HG03520 (cell line): ENCODE results near the gene SPATA20.

Experiments used
- ATAC-seq: cut with Tn5 transposase; IDR thresholded peaks from one replicate; pipeline ENCODE4 v1.9.1; 2021; ENCODE audit warnings: mild to moderate bottlenecking, moderate library complexity; ENCODE audit not compliant: unreplicated experiment

The SPATA20 gene

DNA sequence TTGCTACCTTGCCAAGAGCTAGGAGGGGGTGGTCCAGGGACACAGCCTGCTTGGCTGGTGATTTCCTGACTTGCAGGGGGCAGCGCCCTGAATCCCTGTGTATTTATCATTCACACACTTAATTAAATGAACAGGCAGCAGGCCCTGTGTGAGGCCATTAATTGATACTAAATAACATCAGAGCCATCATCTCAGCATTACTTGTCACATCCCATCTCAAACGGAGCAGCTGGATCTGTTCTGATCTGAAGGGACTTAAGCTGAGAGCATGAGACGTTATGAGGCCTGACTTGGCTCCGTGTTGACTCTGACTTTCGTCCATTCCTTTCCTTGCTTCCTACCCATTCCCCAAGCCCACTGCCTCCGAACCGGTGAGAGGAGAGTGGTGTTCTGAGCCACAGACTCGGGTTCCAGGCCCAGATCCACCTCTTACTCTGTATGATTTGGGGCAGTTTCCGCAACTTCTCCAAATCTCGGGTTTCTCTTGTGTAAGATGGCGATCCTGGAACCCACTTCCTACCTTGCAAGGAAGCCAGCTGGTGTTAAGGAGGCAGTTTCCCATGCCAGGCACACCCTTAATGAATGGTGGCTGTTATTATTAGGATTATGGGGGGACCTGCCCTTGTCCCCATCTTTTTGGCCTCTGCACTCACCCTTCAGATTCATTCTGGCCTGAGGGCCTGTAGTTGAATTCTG, 47.3 kb downstream of the SPATA20 start:
- ATAC-seq = no peak

DNA sequence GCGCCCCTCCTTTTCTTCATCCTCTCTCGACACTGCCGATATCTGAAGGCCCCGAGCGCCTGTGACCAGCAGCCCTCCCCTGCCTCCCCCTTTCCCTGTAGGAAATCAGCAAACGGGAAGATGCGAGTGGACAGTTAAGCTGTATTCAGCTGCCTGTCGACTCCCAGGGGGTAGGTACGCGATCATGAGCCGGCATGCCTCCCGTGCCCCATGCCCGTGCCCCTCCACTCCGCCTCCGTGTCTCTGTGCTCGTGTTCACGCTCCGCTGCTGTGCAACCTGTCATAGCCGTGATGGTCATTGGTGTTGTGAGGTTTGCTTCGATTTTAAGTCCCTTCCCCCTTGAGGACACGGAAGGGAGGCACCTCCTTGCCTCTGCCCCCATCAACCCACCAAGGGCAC, 47.9 kb downstream of the SPATA20 start:
- no peak for ATAC-seq

DNA sequence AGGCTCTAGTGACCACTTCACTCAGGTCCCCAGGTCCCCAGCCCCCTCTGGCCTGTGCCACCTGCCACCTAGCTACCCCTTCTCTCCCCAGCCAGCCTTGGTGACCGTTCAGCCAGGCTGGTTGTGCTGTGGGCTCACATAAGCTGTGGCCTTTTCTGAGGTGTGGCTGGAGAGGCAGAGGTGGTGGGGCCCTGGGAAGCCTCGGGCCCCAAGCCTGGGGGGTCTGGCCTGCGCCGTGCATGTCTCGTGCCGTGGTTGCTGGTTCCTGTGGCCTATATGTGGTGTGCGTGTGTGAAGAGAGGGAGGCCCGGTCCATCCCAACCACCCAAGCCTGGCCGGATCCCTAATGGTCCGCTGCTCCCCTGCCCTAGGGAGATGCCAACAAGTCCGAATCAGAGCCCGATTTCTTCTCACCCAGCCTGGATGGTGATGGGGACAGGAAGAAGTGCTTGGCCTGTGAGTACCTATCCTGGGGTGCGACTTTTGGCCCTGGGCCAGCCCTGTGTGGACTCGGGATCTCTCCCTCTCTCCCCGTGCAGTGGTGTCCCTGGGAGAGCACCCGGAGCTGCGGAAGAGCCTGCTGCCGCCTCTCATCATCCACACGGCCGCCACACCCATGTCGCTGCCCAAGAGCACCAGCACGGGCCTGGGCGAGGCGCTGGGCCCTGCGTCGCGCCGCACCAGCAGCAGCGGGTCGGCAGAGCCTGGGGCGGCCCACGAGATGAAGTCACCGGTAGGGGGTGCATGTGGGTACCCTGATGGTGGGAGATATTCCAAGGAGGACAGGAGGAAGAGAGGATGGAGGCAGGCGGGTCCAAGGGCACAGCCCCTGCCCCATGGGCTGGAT, 49.4 kb downstream of the SPATA20 start:
- ATAC-seq = no peak

DNA sequence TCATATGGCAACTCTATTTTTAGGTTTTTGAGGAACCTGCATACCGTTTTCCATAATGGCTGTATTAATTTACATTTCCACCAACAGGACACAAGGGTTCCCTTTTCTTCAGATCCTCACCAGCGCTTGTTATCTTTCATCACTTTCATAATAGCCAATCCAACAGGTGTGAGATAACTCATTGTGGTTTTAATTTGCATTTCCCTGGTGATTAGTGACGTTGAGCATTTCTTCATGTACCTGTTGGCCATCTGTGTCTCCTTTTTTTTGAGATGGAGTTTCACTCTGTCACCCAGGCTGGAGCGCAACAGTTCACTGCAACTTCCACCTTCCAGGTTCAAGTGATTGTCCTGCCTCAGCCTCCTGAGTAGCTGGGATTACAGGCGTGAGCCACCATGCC, 51.5 kb downstream of the SPATA20 start:
- ATAC-seq = no peak

DNA sequence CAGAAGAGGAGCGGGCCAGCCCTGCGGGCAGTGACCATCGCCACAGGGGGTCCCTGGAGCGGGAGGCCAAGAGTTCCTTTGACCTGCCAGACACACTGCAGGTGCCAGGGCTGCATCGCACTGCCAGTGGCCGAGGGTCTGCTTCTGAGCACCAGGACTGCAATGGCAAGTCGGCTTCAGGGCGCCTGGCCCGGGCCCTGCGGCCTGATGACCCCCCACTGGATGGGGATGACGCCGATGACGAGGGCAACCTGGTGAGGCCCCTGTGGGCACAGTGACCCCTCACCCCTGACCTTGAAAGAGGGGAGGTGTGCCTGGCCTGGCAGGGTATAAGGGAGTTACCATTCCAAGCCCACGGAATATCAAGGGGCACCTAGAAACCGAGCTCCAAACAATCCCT, 52.6 kb downstream of the SPATA20 start:
- no peak for ATAC-seq

DNA sequence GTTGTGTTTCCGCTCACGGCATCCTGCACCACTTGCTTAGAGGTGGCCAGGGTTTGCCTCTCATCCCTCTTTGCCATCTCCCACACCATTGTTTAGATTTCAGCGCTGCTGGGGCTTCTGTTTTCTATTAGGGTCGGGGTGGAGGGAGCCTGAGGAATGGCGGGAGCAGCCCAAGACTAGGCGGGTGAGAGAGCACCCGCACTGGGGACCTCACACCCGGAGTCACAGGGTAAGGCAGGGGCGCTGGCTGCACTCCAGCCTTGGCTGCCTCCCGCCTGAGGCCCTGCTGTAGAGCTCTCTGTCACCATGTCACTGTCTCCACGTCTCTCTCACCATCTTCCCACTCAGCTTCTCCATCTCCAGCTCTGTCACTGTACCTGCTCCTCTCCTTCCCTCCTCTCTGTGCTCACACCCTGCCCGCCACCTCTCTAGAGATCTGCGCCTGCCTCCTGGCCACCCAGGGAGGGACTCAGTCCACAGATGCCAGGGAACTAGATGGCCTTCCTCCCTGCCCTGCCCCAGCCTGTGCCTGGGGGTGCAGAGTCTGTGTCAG, 54.9 kb downstream of the SPATA20 start:
- no peak for ATAC-seq

DNA sequence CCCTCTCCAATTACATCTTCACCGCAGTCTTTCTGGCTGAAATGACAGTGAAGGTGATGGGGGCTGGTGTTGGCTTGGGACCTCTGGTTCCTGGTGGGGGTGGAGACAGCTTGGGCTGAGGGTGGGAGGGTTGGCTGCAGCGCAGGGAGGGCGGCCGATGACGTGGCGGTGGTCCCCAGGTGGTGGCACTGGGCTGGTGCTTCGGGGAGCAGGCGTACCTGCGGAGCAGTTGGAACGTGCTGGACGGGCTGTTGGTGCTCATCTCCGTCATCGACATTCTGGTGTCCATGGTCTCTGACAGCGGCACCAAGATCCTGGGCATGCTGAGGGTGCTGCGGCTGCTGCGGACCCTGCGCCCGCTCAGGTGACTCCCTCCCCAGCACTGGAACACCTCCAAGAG, 55.9 kb downstream of the SPATA20 start:
- ATAC-seq = no peak

DNA sequence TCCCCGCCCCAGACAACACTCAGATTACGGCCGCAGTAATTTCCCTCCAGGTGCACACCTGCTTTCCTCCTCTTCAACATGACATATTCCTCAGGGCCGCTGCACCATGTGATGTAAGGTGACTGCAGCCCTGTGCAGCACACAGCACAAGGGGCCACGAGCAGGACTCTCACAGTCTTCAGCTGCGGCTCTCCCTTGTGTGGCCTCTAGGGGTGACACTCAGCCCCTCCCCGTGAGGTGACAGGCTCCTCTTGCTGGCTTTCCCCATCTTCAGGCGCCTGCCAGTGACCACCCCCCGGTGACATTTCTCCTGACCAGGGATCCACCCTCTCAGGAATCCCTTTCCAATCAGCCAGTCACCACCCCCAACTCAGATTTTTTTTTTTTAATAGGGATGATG, 56.4 kb downstream of the SPATA20 start:
- ATAC-seq = no peak

DNA sequence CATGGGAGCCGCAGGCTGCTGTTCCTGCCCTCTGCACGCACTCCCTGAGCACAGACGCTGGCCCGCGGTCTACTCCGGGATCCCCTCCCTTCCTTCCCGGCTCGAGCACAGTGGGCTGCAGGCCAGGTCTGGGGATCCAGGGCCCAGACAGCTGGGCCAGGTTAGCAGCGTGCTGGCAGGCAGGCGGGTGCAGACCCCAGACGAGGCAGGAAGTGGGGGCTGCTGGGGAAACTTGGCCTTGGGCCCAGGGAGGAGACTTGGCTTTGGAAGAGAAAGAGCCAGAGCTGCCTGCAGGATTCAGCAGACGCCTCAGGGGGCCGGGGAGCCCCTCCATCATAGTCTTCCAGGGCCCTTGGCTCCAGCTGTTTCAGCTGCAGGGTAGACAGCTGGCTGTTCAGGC, 57.5 kb downstream of the SPATA20 start:
- ATAC-seq = no peak

DNA sequence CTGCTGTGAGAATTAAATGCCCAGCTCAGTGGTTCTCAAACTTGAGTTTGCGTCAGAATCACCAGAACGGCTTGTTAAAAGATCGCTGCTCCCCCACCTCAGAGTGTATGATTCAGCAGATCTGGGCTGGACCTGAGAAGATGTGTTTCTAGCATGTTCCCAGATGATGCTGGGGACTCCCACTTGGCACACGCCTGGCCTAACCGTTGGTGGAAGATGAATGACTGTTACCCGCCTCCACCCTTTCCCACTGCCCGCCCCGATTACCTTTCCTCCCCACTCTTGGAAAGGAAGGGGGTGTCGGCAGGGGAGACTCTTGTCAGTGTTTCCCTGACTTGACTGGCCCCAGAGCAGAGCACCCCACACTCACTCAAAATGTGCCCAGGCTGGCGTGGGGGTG, 58.5 kb downstream of the SPATA20 start:
- ATAC-seq = no peak
